Measurements from ENCODE around the gene TTBK1.

The TTBK1 gene

GRCh38 chr6:43256670-43257366 is 13.5 kb downstream of the TTBK1 start:
- DNase-seq: no peak

GRCh38 chr6:43257367-43258145 is 14.3 kb downstream of the TTBK1 start:
- DNase-seq: no peak

GRCh38 chr6:43258180-43258579 is 14.9 kb downstream of the TTBK1 start:
- no peak for DNase-seq

GRCh38 chr6:43258807-43259686 is 15.8 kb downstream of the TTBK1 start:
- DNase-seq: no peak

GRCh38 chr6:43260791-43261190 is 17.5 kb downstream of the TTBK1 start:
- no peak for DNase-seq

GRCh38 chr6:43261198-43261597 is 17.9 kb downstream of the TTBK1 start:
- no peak for DNase-seq

- DNase-seq: no peak
These were observed 18.9 kb downstream of the TTBK1 start for GRCh38 chr6:43262000-43262779.

- no peak for DNase-seq
These were observed 19.6 kb downstream of the TTBK1 start for GRCh38 chr6:43262780-43263313.

GRCh38 chr6:43263314-43264178 is 20.3 kb downstream of the TTBK1 start:
- no peak for DNase-seq

- no peak for DNase-seq
These were observed 21.4 kb downstream of the TTBK1 start for GRCh38 chr6:43264599-43265145.

GRCh38 chr6:43265564-43265963 is 22.3 kb downstream of the TTBK1 start:
- DNase-seq: no peak

- DNase-seq: no peak
These were observed 24.5 kb downstream of the TTBK1 start for GRCh38 chr6:43267619-43268354.

GRCh38 chr6:43268355-43268700 is 25.0 kb downstream of the TTBK1 start:
- DNase-seq: no peak

GRCh38 chr6:43268782-43269272 is 25.5 kb downstream of the TTBK1 start:
- no peak for DNase-seq

- no peak for DNase-seq
These were observed 26.2 kb downstream of the TTBK1 start for GRCh38 chr6:43269273-43270007.

GRCh38 chr6:43271103-43271815 is 28.0 kb downstream of the TTBK1 start:
- DNase-seq: no peak

- no peak for DNase-seq
These were observed 28.7 kb downstream of the TTBK1 start for GRCh38 chr6:43271944-43272343.

GRCh38 chr6:43273707-43274106 is 30.4 kb downstream of the TTBK1 start:
- no peak for DNase-seq

Measured in NCI-H2171 treated with DMSO at 0.1 percent for 48 hours (cell line).